Endothelial cell (in vitro differentiated cells): ENCODE data around the gene SYCP2. TPM values are rescaled to one million over a fixed set of nuclear protein-coding genes. Genes with fewer than 3 reads are reported as not detected.

Experiments
- DNase-seq: peaks from one replicate; pipeline ENCODE4 v3.0.0; 2021; ENCODE audit warnings: low spot score
- H3K27ac Mint-ChIP-seq: one replicate; pipeline ENCODE4 v1.8.0; 2021; ENCODE audit warnings: mixed read lengths, inconsistent platforms; ENCODE audit not compliant: unreplicated experiment
- H3K27me3 Mint-ChIP-seq: one replicate; pipeline ENCODE4 v1.8.0; 2021; ENCODE audit warnings: mild to moderate bottlenecking, moderate library complexity, mixed read lengths, inconsistent platforms; ENCODE audit not compliant: unreplicated experiment
- H3K36me3 Mint-ChIP-seq: one replicate; pipeline ENCODE4 v1.8.0; 2021; ENCODE audit warnings: mild to moderate bottlenecking, low read depth, mixed read lengths, inconsistent platforms; ENCODE audit not compliant: unreplicated experiment
- H3K4me1 Mint-ChIP-seq: one replicate; pipeline ENCODE4 v1.8.0; 2021; ENCODE audit warnings: mild to moderate bottlenecking, mixed read lengths, inconsistent platforms; ENCODE audit not compliant: unreplicated experiment
- H3K4me3 Mint-ChIP-seq: one replicate; pipeline ENCODE4 v1.8.0; 2021; ENCODE audit warnings: mild to moderate bottlenecking, mixed read lengths, inconsistent platforms; ENCODE audit not compliant: unreplicated experiment
- H3K9me3 Mint-ChIP-seq: one replicate; pipeline ENCODE4 v1.8.0; 2021; ENCODE audit warnings: mixed read lengths, inconsistent platforms; ENCODE audit not compliant: unreplicated experiment
- total RNA-seq: library from RNA; stranded (reverse); fragmentation: NEBNext Ultra II Directional; extraction: Animal tissue kit (Norgen Biotek cat#: 25700); gene quantifications from one replicate; pipeline ENCODE4 v1.2.1, GENCODE V29; 2021; ENCODE audit not compliant: unreplicated experiment
- TF ChIP-seq, protein P1 (sequence below): fragments of 200-600 bp; sonication (generic); IDR thresholded peaks from one replicate; pipeline ENCODE4 v1.5.0; 2021; ENCODE audit warnings: antibody characterized with exemption; ENCODE audit not compliant: unreplicated experiment

SYCP2 gene
- total RNA-seq, 1 donor from 2014 or later, result 2.1 TPM

DNA sequence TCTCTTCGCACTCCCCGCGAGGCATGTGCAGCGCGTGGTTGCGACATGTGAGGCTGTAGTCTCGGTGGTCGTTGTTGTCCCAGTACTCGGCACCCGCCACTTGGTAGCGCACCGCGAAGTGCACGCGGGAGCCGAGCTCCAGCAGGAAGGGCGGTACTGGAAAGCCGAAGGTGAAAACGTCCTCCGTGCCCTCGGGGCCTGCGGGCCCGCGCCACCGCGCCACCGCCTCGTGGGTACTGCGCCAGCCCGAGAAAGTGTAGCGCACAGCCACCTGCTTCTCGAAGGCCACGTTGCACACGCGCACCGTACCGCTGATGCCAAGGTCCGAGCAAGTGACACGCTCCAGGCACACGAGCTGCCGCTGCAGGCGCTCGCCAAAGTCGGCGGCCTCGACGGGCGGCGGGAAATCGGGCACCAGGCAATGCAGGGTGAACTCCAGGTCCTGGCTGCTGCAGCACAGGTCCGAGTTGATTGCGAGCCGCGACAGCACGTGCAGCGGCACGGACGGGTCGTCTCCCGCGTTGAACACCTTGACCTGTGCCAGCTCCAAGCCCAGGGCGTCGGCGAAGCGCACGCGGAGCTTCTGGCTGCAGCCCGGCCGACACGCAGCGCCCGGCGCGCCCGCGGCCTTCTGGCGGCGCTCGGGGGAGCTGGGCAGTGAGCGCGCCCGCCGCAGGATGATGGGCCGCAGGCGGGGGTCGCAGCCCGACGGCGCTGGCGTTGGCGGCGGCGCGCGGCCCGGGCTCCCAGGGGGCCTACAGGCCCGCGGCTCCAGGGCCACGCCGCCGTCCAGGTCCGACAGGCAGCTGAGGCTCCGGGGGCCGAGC is 5.8 kb upstream of the SYCP2 start:
- Mint-ChIP-seq H3K27ac (no peak overlapping the region), H3K36me3 (no peaks in the 10 kb centered on the region), H3K27me3 (peaks cover 14% of the 10 kb centered on the region), H3K4me1 (peaks cover 12% of the 10 kb centered on the region), H3K4me3 (no peak overlapping the region), H3K9me3 (no peaks in the 10 kb centered on the region)
- TF ChIP-seq, protein P1, sequence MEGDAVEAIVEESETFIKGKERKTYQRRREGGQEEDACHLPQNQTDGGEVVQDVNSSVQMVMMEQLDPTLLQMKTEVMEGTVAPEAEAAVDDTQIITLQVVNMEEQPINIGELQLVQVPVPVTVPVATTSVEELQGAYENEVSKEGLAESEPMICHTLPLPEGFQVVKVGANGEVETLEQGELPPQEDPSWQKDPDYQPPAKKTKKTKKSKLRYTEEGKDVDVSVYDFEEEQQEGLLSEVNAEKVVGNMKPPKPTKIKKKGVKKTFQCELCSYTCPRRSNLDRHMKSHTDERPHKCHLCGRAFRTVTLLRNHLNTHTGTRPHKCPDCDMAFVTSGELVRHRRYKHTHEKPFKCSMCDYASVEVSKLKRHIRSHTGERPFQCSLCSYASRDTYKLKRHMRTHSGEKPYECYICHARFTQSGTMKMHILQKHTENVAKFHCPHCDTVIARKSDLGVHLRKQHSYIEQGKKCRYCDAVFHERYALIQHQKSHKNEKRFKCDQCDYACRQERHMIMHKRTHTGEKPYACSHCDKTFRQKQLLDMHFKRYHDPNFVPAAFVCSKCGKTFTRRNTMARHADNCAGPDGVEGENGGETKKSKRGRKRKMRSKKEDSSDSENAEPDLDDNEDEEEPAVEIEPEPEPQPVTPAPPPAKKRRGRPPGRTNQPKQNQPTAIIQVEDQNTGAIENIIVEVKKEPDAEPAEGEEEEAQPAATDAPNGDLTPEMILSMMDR, result no peak
- DNase-seq, result peak; percentile 39

DNA sequence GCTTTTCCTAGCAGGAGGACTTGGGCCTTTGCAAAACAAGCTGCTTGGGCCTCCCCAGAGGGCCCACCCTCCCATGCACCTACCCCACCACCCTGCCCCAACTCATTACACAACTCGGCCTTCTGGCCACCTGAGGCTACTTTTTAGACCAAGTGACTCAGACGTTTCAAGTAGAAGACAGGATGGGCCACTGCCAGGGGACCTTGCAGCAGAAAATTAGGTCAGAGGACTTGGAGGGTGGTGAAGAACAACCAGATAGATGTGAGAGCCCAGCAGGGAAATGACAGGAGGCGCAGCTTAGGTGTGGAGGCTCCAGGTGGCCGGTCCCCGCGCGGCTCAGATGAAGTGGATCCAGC is 5.2 kb upstream of the SYCP2 start:
- Mint-ChIP-seq H3K4me1 (peaks cover 13% of the 10 kb centered on the region), H3K9me3 (no peaks in the 10 kb centered on the region), H3K27me3 (peaks cover 15% of the 10 kb centered on the region), H3K27ac (peak overlapping the region; percentile 86), H3K4me3 (peak overlapping the region; percentile 91), H3K36me3 (no peaks in the 10 kb centered on the region)
- DNase-seq, result no peak
- TF ChIP-seq, protein P1, result no peak

- Mint-ChIP-seq H3K9me3 (no peaks in the 10 kb centered on the region), H3K4me3 (peak overlapping the region; percentile 91), H3K4me1 (peaks cover 13% of the 10 kb centered on the region), H3K27ac (peak overlapping the region; percentile 86), H3K36me3 (no peaks in the 10 kb centered on the region), H3K27me3 (peaks cover 15% of the 10 kb centered on the region)
- no peak for DNase-seq
- TF ChIP-seq, protein P1, result no peak
Measured at GRCh38 chr20:59938221-59938620, 4.8 kb upstream of the SYCP2 start.

DNA sequence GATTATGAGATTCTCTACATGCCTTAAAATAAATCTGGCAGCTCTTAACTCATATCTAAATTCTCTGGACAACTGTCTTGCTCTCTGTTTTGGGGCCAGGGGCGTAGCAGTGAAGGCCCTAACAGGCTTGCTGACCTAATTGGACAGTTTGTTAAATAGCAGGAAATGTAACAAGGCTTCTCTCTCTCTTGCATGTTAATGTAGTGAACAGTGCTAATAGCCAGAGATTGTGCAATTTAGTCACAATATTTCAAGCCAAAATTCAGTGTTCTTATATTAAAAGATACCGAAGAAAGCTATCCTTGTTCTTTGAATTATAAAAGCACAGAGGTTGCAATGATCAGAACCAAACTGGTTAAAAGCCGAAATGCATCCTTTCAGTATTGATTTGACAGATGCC is 3.7 kb upstream of the SYCP2 start:
- Mint-ChIP-seq H3K9me3 (no peaks in the 10 kb centered on the region), H3K4me1 (peaks cover 13% of the 10 kb centered on the region), H3K27ac (no peak overlapping the region), H3K27me3 (peaks cover 15% of the 10 kb centered on the region), H3K4me3 (no peak overlapping the region), H3K36me3 (no peaks in the 10 kb centered on the region)
- no peak for DNase-seq
- TF ChIP-seq, protein P1, result no peak

DNA sequence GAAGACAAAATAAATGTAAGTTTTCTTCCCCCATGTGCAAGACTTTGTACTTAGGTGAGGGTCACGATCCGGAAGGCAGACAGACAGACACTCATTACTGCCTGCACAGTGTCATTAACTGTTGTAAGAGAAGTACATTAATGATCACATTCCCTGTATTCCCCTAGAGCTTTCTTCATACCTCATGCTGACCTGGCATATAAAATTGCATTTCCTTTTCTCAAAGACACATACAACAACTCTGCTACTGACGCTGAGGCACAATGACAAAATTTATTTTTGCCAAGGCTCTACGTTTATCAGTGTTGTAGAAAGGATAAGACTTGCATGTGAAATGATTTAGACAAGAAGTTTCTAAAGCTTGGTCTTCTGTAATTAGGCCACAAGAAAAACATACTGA is 3.0 kb upstream of the SYCP2 start:
- Mint-ChIP-seq H3K27ac (no peak overlapping the region), H3K4me3 (no peak overlapping the region), H3K4me1 (peaks cover 13% of the 10 kb centered on the region), H3K36me3 (no peaks in the 10 kb centered on the region), H3K27me3 (peaks cover 15% of the 10 kb centered on the region), H3K9me3 (no peaks in the 10 kb centered on the region)
- no peak for DNase-seq
- TF ChIP-seq, protein P1, result no peak
